ENCODE measurements around the gene GRP.
A peak's percentile ranks its signal among the peaks of the same experiment; 100 is the strongest.

The GRP gene

DNA sequence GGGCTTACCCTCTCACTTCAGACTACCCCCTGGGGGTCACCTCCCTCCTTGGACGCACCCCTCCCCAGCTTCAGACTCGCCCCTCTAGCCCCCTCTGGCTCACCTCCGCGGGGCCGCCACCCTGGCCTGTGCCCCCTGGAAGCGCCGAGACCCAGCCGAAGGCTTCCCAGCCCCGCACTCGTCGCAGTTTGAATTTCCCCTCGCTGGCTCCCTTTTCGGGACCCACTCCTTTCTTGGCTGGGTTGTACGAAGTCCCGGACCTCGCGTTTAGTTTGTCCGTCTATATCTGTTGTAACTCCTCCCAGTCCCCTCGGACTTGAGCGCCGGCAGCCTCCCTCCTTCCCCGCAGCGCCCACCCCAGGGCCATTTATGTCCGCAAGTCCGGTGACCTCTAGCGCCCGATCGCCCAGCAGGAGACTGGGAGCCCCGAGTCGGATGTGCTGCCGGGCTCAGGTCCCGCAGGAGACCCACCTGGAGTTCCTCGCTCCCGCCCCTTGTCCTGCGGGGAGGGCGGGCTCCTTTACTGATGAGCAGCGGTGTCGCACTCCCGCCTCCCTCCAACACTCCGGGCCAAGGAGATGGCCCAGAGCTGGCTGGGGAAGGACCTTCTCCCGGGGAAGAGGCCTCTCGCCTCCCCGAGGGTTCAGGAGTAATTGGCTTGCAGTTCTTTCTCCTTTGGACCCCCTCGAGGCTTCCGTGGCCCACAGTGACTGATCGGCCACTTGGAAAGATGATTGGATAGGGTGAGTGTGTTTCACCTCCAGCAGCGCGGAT is 54.0 kb downstream of the GRP start:
- Histone ChIP-seq H3K27me3 (ENCODE audit: insufficient read depth, low read depth, severe bottlenecking) (no peaks in the 10 kb centered on the region), H3K27ac (peak overlapping the region; percentile 92), H3K36me3 (peaks cover 39% of the 10 kb centered on the region), H3K9me3 (ENCODE audit: severe bottlenecking) (no peaks in the 10 kb centered on the region), H3K4me3 (ENCODE audit: low read depth, low read length) (peak overlapping the region; percentile 68)
- TF ChIP-seq, protein P1, sequence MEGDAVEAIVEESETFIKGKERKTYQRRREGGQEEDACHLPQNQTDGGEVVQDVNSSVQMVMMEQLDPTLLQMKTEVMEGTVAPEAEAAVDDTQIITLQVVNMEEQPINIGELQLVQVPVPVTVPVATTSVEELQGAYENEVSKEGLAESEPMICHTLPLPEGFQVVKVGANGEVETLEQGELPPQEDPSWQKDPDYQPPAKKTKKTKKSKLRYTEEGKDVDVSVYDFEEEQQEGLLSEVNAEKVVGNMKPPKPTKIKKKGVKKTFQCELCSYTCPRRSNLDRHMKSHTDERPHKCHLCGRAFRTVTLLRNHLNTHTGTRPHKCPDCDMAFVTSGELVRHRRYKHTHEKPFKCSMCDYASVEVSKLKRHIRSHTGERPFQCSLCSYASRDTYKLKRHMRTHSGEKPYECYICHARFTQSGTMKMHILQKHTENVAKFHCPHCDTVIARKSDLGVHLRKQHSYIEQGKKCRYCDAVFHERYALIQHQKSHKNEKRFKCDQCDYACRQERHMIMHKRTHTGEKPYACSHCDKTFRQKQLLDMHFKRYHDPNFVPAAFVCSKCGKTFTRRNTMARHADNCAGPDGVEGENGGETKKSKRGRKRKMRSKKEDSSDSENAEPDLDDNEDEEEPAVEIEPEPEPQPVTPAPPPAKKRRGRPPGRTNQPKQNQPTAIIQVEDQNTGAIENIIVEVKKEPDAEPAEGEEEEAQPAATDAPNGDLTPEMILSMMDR (IDR thresholded peaks at IDR 0.05; ENCODE audit: low read depth, low read length) = no peak
- peak; percentile 82 for DNase-seq

DNA sequence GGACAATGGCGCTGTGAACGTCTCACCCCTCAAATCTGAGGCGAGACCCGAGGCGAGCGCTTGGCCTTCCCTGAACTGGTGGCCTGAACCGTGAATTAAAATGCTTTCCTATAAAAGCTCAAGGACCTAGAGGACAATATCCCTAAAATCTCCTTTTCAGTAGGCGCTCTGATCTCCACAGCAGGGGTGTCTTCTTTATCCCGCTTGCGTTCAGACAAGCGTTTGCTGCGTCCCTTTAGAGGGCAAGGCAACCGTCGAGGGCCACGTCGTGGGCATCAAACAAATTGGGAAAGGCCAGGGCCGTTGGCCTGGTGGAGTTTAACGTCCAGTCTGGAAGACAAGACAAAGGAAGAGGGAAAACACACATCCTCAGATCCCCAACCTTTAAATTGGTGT is 54.6 kb downstream of the GRP start:
- no peaks in the 10 kb centered on the region for H3K27me3 ChIP-seq (ENCODE audit: insufficient read depth, low read depth, severe bottlenecking)
- TF ChIP-seq, protein P1 (IDR thresholded peaks at IDR 0.05; ENCODE audit: low read depth, low read length) = no peak
- no peak for DNase-seq
- H3K36me3 ChIP-seq = peaks cover 36% of the 10 kb centered on the region
- H3K27ac ChIP-seq = peak overlapping the region; percentile 92
- peak overlapping the region; percentile 68 for H3K4me3 ChIP-seq (ENCODE audit: low read depth, low read length)
- H3K9me3 ChIP-seq (ENCODE audit: severe bottlenecking) = no peaks in the 10 kb centered on the region

DNA sequence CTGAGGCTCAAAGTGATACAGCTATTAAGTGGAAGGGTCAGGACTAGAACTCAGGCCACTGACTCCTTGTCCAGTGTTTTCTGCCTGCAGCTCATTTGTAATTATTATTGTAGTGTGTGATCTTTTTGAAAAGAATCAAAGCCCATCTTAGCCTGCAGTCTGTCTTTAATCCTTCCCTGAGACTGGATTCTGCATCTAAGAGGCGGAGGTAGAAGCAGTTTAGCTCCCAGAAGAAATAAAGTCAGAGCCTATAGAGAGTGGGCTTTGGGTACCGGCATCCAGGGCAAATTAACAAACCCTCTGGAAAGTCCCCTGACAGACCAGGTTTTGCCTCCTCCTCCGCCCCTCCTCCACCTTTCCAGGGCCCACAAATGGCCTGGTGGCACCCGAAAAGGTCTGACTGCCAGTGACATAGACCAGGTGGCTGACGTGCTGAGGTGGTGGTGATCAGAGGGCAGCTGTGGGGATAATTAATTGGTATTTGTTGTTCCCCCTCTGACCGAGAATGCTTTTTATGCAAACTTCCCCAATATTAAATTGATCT is 55.5 kb downstream of the GRP start:
- Histone ChIP-seq H3K9me3 (ENCODE audit: severe bottlenecking) (no peaks in the 10 kb centered on the region), H3K27me3 (ENCODE audit: insufficient read depth, low read depth, severe bottlenecking) (no peaks in the 10 kb centered on the region), H3K36me3 (peaks cover 26% of the 10 kb centered on the region), H3K27ac (peak overlapping the region; percentile 92), H3K4me3 (ENCODE audit: low read depth, low read length) (peak overlapping the region; percentile 31)
- DNase-seq = peak; percentile 89
- TF ChIP-seq, protein P1 (IDR thresholded peaks at IDR 0.05; ENCODE audit: low read depth, low read length) = no peak

DNA sequence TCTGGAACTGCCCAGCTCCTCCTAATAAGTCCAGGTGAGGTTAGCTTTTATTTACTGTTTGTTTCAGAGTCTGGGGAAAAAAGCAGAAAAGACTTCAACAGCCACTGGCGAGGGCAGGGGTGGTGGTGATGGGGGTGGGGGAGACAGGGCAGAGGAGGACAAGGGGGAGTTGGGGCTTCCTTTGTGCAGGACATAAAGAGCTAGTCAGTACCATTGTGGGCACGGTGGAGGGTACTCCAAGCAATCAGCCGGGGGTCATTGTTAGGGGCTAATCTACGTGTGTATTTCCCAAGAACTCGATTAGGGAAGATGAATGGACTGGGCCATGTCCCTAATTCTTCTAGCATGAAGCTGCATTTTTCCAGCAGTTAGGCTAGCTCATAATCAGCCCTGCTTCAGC is 56.1 kb downstream of the GRP start:
- Histone ChIP-seq H3K27ac (peak overlapping the region; percentile 92), H3K36me3 (peaks cover 20% of the 10 kb centered on the region), H3K9me3 (ENCODE audit: severe bottlenecking) (no peaks in the 10 kb centered on the region), H3K4me3 (ENCODE audit: low read depth, low read length) (peak overlapping the region; percentile 31), H3K27me3 (ENCODE audit: insufficient read depth, low read depth, severe bottlenecking) (no peaks in the 10 kb centered on the region)
- peak; percentile 53 for DNase-seq
- TF ChIP-seq, protein P1 (IDR thresholded peaks at IDR 0.05; ENCODE audit: low read depth, low read length) = no peak

- Histone ChIP-seq H3K36me3 (no peaks in the 10 kb centered on the region), H3K27ac (peak overlapping the region; percentile 87), H3K9me3 (ENCODE audit: severe bottlenecking) (no peaks in the 10 kb centered on the region), H3K4me3 (ENCODE audit: low read depth, low read length) (no peak overlapping the region), H3K27me3 (ENCODE audit: insufficient read depth, low read depth, severe bottlenecking) (no peaks in the 10 kb centered on the region)
- TF ChIP-seq, protein P1 (IDR thresholded peaks at IDR 0.05; ENCODE audit: low read depth, low read length) = no peak
- no peak for DNase-seq
Observed at GRCh38 chr18:59278793-59279192, 58.8 kb downstream of the GRP start.
